H1 (cell line): ENCODE results near the gene GRB7.

Source experiments
- CTCF ChIP-seq, 3 experiments: IDR thresholded peaks; 1 replicate in 2 of 3; 2 replicates in 1 of 3; pipeline versions ENCODE4 v1.5.1 to v1.6.1; 2011; ENCODE audit warnings: low read length in 3 of 3, mild to moderate bottlenecking in 3 of 3, inconsistent platforms in 2 of 3, low read depth in 1 of 3, moderate library complexity in 1 of 3; ENCODE audit not compliant: insufficient read depth in 1 of 3; ENCODE audit errors: control extremely low read depth in 1 of 3
- EGR1 ChIP-seq: IDR thresholded peaks from 2 replicates; pipeline ENCODE4 v1.6.1; 2011; ENCODE audit warnings: low read depth, low read length, borderline replicate concordance
- POLR2AphosphoS5 ChIP-seq: IDR thresholded peaks from 2 replicates; pipeline ENCODE4 v1.6.1; 2011; ENCODE audit warnings: low read depth, low read length
- SP1 ChIP-seq: IDR thresholded peaks from 2 replicates; pipeline ENCODE4 v1.6.1; 2011; ENCODE audit warnings: low read depth, low read length

DNA sequence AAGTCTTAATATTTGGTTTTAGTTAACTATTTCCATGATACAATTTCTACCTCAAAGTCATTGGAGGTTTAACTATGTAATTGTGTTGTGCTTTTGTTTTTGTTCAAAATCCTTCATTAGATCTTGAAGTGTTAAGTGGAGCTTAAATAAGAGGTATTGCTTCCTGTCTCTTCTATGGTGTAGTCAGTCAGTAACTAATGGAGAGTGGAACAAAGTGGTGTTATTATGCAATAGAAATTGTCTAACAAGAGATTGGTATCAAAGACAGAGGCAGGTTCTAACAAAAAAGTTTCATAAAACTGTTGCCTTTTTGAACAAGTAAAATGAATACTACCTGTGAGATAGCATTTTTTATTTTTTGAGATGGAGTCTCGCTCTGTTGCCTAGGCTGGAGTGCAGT is 45.2 kb downstream of the GRB7 start:
- TF ChIP-seq EGR1 (no peak), CTCF (IDR thresholded peaks at IDR 0.05; ENCODE audit: control extremely low read depth in 1 of 3, insufficient read depth in 1 of 3, low read depth in 1 of 3, low read length in 3 of 3) (no peak), POLR2AphosphoS5 (no peak), SP1 (no peak)
